Fibroblast of pulmonary artery (primary cell): ENCODE data around the gene TMPRSS13.
"Not testable (repeated sequence)": the region's sequence is repeated elsewhere in the genome, so short reads cannot be mapped to it uniquely, and the experiment has no call there.

Experiments used
- DNase-seq: peaks from one replicate; pipeline ENCODE4 v3.0.0-alpha.2; 2010; ENCODE audit warnings: low read depth
- H3K4me3 ChIP-seq: replicated peaks from 2 replicates; pipeline ENCODE4 v1.5.1; 2011; ENCODE audit warnings: low read depth, mild to moderate bottlenecking, control low read depth, low read length, moderate library complexity
- TF ChIP-seq, protein P1 (sequence below): IDR thresholded peaks from 2 replicates; pipeline ENCODE4 v1.5.1; 2011; ENCODE audit warnings: mild to moderate bottlenecking, control low read depth, low read length, inconsistent platforms; ENCODE audit errors: missing control alignments

TMPRSS13 gene

GRCh38 chr11:117929142-117929915 is at the start of gene TMPRSS13:
TMPRSS13 (minus strand) TSS chr11:117929402; CDS start chr11:117929307, 95 bp downstream.
- TF ChIP-seq, protein P1, sequence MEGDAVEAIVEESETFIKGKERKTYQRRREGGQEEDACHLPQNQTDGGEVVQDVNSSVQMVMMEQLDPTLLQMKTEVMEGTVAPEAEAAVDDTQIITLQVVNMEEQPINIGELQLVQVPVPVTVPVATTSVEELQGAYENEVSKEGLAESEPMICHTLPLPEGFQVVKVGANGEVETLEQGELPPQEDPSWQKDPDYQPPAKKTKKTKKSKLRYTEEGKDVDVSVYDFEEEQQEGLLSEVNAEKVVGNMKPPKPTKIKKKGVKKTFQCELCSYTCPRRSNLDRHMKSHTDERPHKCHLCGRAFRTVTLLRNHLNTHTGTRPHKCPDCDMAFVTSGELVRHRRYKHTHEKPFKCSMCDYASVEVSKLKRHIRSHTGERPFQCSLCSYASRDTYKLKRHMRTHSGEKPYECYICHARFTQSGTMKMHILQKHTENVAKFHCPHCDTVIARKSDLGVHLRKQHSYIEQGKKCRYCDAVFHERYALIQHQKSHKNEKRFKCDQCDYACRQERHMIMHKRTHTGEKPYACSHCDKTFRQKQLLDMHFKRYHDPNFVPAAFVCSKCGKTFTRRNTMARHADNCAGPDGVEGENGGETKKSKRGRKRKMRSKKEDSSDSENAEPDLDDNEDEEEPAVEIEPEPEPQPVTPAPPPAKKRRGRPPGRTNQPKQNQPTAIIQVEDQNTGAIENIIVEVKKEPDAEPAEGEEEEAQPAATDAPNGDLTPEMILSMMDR = no peak
- H3K4me3 ChIP-seq = no peak within 1 kb of the TSS
- no peak for DNase-seq

DNA sequence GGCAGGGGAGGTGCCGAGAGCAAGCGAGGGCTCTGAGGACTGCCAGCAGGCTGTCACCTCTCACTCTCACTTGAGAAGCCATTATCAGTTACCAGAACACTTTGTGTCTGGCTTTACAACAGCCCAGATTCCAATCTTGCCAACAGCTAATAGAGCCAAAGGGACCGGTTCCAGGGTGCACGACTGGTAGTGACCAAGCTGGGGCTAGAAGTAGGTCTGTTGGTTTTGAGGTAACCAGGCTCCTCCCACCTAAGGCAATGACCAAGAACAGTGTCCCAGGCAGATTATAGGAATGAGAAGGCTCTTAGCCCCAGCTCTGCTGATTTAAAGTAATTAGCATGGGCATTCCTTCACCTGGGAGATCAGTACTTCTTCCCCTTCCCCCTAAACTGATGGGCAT is 49.8 kb upstream of the TMPRSS13 start:
- DNase-seq = no peak
- no peak overlapping the region for H3K4me3 ChIP-seq
- TF ChIP-seq, protein P1 = no peak

DNA sequence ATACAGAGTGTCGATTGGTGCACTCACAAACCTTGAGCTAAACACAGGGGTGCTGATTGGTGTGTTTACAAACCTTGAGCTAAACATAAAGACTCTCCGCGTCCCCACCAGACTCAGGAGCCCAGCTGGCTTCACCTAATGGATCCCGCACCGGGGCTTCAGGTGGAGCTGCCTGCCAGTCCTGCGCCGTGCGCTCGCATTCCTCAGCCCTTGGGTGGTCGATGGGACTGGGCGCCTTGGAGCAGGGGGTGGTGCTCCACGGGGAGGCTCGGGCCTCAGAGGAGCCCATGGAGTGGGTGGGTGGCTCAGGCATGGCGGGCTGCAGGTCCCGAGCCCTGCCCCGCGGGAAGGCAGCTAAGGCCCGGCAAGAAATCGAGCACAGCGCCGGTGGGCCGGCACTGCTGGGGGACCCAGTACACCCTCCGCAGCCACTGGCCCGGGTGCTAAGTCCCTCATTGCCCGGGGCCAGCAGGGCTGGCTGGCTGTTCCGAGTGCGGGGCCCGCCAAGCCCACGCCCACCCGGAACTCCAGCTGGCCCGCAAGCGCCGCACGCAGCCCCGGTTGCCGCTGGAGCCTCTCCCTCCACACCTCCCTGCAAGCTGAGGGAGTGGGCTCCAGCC is 49.2 kb upstream of the TMPRSS13 start:
- not testable (repeated sequence) for DNase-seq, H3K4me3 ChIP-seq

DNA sequence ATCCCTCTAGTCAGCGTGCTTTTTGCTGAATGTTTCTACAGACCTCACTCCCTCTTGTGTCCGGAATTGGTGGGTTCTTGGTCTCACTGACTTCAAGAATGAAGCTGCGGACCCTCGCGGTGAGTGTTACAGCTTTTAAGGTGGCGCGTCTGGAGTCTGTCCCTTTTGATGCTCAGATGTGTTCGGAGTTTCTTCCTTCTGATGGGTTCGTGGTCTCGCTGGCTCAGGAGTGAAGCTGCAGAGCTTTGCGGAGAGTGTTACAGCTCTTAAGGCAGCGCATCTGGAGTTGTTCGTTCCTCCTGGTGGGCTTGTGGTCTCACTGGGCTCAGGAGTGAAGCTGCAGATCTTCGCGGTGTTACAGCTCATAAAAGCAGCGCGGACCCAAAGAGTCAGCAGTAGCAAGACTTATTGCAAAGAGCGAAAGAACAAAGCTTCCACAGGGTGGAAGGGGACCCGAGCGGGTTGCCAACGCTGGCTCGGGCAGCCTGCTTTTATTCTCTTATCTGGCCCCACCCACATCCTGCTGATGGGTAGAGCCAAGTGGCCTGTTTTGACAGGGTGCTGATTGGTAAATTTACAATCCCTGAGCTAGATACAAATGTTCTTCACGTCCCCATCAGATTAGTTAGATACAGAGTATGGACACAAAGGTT is 48.5 kb upstream of the TMPRSS13 start:
- not testable (repeated sequence) for DNase-seq

GRCh38 chr11:117977029-117977428 is 47.8 kb upstream of the TMPRSS13 start:
- no peak for DNase-seq
- TF ChIP-seq, protein P1 = no peak
- H3K4me3 ChIP-seq = no peak overlapping the region

More for the DNA sequence above, 48.5 kb upstream of the TMPRSS13 start:
- not testable (repeated sequence) for H3K4me3 ChIP-seq

DNA sequence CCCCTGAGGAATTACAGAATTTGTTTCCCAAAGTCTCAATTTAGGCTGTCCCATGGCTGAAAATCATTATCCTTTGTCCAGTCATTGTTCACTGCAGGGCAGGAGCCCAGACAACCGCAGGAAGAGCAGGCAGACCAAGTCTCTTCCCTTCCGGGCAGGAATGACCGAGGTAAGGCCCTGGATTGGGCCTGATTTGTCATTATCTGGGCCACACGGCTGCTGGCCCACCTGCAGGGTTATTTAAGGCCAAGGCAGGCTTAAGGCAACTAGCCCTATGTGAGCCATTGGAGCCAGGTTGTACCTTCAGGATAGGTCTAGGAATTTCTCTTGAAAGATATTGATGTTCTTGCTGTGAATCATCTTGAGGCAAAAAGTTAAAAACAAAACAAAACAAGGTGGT is 47.2 kb upstream of the TMPRSS13 start:
- no peak for DNase-seq
- H3K4me3 ChIP-seq = no peak overlapping the region
- TF ChIP-seq, protein P1 = no peak

DNA sequence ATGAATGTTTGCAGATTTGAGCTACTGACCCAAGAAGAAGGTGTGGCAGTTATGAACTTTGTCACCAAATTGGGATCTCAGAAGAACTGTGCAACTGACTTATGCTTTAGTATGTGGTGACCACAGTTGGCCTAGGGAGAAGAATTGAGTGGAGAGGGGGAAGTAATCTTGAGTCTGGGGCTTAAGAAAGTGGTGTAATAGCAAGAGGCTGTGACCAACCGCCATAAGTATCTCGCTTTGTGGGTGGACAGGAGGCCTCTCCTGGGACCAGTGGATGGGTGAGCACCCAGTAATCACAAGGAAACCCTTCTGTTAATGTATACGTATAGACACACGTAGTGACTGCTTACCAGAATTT is 44.3 kb upstream of the TMPRSS13 start:
- TF ChIP-seq, protein P1 = no peak
- no peak overlapping the region for H3K4me3 ChIP-seq
- DNase-seq = no peak
